Left renal cortex interstitium (tissue), 4 donors: ENCODE measurements around the gene PCDHGA1. TPM values are rescaled to one million over a fixed set of nuclear protein-coding genes. Genes with fewer than 3 reads are reported as not detected.
A peak's percentile ranks its signal among the peaks of the same experiment; 100 is the strongest.

Experiments
- DNase-seq, 4 donors: peaks; one replicate each; pipeline ENCODE4 v3.0.0-alpha.2; 2013; ENCODE audit warnings: low read depth in 4 of 4, low spot score in 2 of 4, missing footprints in 1 of 4
- polyA plus RNA-seq, 4 donors: library from polyadenylated mRNA; unstranded; fragments of 120-200 nt; gene quantifications; one replicate each; pipeline ENCODE4 v1.2.1, GENCODE V29; 2013; ENCODE audit not compliant: insufficient read length in 4 of 4

The PCDHGA1 gene
- polyA plus RNA-seq, 4 donors: 0.93 to 1.0 (median 1.0) TPM

GRCh38 chr5:141510160-141510559 is 179.8 kb downstream of the PCDHGA1 start:
- DNase-seq: no peak

- no peak for DNase-seq
Measured at GRCh38 chr5:141510850-141511601, 180.7 kb downstream of the PCDHGA1 start.

- DNase-seq: no peak
Measured at GRCh38 chr5:141511771-141512325, 181.5 kb downstream of the PCDHGA1 start.

- DNase-seq: no peak
Measured at GRCh38 chr5:141512390-141512910, 182.1 kb downstream of the PCDHGA1 start.

GRCh38 chr5:141512911-141513626 is 182.8 kb downstream of the PCDHGA1 start:
- DNase-seq: peak in 1 of 4 donors; percentile 72

- DNase-seq: peak in 1 of 4 donors; percentile 79
Measured at GRCh38 chr5:141513627-141514329, 183.5 kb downstream of the PCDHGA1 start.

- DNase-seq: no peak
Measured at GRCh38 chr5:141514330-141515133, 184.2 kb downstream of the PCDHGA1 start.

GRCh38 chr5:141515141-141515540 is 184.8 kb downstream of the PCDHGA1 start:
- no peak for DNase-seq

GRCh38 chr5:141515946-141516671 is 185.8 kb downstream of the PCDHGA1 start:
- no peak for DNase-seq

GRCh38 chr5:141516672-141517025 is 186.3 kb downstream of the PCDHGA1 start:
- no peak for DNase-seq

- no peak for DNase-seq
Measured at GRCh38 chr5:141517312-141517711, 187.0 kb downstream of the PCDHGA1 start.

- no peak for DNase-seq
Measured at GRCh38 chr5:141517880-141518617, 187.7 kb downstream of the PCDHGA1 start.

- no peak for DNase-seq
Measured at GRCh38 chr5:141518618-141519015, 188.3 kb downstream of the PCDHGA1 start.

GRCh38 chr5:141519605-141520565 is 189.6 kb downstream of the PCDHGA1 start:
- DNase-seq: no peak

GRCh38 chr5:141521244-141521781 is 191.0 kb downstream of the PCDHGA1 start:
- peak in 2 of 4 donors; percentile 69 to 74 for DNase-seq

GRCh38 chr5:141522301-141522700 is 192.0 kb downstream of the PCDHGA1 start:
- DNase-seq: no peak

GRCh38 chr5:141523991-141524390 is 193.7 kb downstream of the PCDHGA1 start:
- no peak for DNase-seq
